ENCODE measurements around the gene LIMS1.

- no peak for TF ChIP-seq SP1 (IDR thresholded peaks at IDR 0.05)
- TF ChIP-seq FOXM1 (IDR thresholded peaks at IDR 0.05; ENCODE audit: borderline replicate concordance): no peak
- no peak for TF ChIP-seq SUZ12 (IDR thresholded peaks at IDR 0.05)
- no peak for TF ChIP-seq HDGF (IDR thresholded peaks at IDR 0.05; ENCODE audit: borderline replicate concordance)
These were observed 42.4 kb upstream of the LIMS1 start for GRCh38 chr2:108491848-108492247.
